Inferior parietal cortex (tissue), 1 donor: ENCODE results near the gene MORC1.

Experiments
- DNase-seq: peaks from one replicate; pipeline ENCODE4 v3.0.0-alpha.2; 2016; ENCODE audit errors: extremely low spot score

Gene MORC1

DNA sequence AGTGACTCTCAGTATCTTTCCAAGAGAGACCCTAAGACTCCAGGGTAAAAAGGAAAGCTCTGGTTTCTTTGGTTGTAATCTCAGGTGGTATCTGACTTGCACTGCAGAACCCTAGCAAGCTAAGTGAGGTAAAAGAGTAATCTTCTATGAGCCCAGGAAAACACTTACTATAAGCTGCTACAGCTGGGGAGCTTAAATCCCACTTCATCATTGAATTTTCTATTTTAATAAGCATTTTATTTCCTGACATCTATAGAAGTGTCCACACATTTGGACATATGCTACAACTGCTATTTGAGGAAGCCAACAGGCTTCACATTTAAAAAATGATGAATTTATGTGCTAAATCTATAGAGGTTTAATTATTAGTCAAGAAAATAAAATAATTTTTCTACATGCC lies 91.1 kb downstream of the MORC1 start:
- DNase-seq: no peak

DNA sequence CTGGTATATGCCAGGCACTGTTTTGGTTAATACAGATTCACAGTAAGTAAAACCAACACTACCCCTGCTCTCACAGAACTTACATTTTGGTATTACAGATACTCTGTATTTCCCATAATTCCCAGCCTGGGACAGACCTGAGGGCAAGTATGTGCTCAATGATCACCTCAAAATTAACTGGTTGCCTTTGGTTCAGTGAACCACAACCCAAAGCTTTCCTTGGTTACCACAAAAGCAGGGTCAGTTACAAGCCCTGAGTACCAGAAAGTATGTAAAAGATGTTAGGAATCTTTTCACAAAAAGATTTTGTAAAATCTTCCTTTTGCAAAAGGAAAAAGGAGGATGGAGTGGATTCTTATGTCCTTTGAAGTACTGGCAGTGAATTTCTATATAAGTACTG lies 92.0 kb downstream of the MORC1 start:
- no peak for DNase-seq

GRCh38 chr3:109023656-109024254 lies 94.2 kb downstream of the MORC1 start:
- peak; percentile 63 for DNase-seq

GRCh38 chr3:109023167-109023566 lies 94.8 kb downstream of the MORC1 start:
- no peak for DNase-seq

DNA sequence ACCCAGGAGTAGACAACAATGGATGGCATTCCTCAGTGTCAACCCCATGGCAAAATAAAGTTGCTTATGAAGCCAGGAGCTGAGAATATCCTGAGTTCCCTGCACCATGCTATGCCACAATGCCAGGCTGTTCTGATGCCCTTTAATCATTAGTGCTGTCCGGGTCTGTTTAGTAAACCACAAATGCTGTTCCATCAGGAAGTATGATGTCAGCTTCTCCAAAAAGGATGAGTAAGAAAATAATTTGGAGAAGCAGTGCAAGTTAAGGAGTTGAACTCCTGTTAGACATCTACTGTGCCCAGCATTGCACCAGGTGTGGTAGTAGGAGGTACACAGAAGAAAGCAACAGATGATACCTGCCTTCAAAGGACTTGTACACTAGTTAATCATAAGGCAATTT lies 96.4 kb downstream of the MORC1 start:
- DNase-seq: no peak

- DNase-seq: no peak
Observed at GRCh38 chr3:109018828-109019227, 99.1 kb downstream of the MORC1 start.

DNA sequence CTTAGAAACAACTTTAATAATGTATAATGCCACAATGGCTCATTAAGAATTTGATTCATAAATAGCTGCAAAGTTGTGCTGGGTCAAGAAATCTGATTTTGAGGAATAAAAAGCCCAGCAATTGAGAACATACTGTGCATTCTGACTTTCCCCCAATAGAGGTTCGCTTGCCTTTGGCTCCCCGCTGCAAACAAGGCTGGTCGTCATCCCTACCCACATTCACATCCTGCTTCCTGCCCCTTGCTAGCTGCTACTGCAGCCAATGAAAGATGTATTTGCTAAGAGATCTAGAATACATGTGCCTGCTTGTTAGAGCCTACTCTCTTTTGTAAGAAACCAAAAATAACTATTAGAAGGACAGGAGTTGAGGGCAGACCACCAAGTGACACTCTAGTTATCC lies 112.5 kb downstream of the MORC1 start:
- no peak for DNase-seq

- DNase-seq: no peak
Observed at GRCh38 chr3:108998436-108998835, 119.5 kb downstream of the MORC1 start.

- DNase-seq: no peak
Observed at GRCh38 chr3:108985844-108986243, 132.1 kb downstream of the MORC1 start.

- no peak for DNase-seq
Observed at GRCh38 chr3:108983051-108983450, 134.9 kb downstream of the MORC1 start.

DNA sequence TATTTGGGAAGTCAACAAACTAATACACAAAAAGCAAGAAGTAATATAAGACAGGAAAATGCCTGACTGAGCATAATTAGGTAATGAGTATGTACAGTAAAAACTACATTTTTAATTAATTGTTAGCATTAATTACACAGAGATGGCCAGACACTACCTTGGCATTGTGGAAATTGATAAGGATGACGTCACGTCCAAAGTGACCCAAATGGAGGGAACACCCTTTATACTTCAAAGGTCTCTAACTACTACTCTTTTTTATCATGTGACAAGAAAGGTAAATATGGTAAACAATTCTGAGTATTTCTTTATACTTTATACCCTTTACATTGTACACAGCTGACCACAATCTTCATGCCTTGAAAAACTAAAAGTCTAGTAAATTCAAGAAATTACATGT lies 141.9 kb downstream of the MORC1 start:
- no peak for DNase-seq

GRCh38 chr3:108973019-108973418 lies 144.9 kb downstream of the MORC1 start:
- DNase-seq: no peak

DNA sequence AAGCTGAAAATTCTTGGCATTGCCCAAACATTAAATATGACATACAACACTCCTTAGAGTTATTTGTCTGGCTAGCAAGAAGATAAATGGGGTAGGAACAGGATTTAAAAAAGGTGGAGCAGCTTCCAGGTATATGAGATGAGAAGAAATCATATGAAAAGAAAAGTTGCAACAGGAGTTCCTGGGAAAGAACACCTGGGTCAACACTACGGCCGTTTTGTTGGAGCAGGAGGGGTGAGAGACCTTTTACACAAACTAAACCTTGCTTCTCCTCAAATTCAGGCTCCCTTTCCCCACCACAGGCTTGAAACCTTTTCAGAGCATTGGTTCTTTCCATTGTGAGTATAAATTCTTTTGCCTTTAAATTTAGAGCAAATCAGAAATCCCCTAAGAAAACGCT lies 145.5 kb downstream of the MORC1 start:
- no peak for DNase-seq

DNA sequence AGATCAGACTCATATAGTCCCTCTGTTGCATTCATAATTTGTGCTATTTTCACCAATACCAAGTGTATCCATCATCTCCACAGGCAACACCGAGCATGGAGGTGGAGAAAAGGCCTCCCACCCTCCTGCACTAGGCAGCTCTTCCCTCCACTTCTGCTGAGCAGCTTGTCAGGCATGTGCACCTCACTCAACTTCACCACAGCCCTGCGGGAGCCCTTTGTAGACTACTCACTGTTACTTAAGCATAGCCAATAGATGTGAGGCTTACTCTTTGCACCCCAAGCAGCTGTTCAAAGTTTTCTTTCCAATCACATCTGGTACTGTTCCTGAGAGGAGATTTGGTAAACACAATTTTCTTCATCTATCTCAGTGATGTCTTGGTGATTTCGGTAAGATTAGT lies 147.4 kb downstream of the MORC1 start:
- DNase-seq: no peak

DNA sequence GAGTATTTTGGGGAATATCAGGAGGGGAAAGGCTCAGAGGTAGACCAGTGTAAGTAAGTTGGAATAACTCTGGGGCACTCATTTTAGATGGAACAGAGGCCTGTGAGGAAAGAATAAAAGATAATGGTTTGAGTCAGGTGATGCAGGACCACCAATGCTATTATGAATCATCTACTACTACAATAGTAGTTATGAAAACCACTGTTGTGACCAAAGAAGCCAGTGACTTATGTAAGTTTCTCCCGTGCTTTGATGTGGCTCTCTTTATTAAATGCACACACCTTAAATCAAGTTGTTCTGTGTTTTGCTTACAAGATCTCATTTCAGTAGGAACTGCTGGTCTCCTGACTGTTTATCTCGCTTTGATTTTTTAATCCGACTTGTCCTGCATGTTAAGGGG lies 151.2 kb downstream of the MORC1 start:
- DNase-seq: no peak

GRCh38 chr3:108959017-108959416 lies 158.9 kb downstream of the MORC1 start:
- DNase-seq: no peak

- DNase-seq: no peak
Observed at GRCh38 chr3:108953700-108954099, 164.2 kb downstream of the MORC1 start, which contains the start of gene GUCA1C. TSS of gene GUCA1C (minus strand) at chr3:108953879. CDS start at chr3:108953762, 117 bp downstream.

DNA sequence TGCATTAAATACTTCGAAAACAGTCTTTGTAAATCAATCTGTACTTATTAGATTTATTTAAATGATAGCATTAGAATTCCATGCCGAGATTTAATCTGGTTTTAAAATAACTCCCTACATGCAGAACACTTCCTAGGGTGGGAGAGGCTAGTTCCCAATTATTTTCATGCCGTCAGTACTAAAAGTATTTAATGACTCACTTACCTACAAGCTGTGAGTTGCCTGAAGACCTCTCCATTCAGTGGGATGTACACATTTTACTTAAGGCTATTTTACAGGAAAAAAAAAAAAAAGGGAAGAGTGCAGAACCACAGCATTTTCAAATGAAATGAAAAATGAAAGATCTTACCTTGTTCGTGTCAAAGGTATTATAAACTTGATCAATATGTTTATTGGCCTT lies 164.7 kb downstream of the MORC1 start:
- DNase-seq: no peak

DNA sequence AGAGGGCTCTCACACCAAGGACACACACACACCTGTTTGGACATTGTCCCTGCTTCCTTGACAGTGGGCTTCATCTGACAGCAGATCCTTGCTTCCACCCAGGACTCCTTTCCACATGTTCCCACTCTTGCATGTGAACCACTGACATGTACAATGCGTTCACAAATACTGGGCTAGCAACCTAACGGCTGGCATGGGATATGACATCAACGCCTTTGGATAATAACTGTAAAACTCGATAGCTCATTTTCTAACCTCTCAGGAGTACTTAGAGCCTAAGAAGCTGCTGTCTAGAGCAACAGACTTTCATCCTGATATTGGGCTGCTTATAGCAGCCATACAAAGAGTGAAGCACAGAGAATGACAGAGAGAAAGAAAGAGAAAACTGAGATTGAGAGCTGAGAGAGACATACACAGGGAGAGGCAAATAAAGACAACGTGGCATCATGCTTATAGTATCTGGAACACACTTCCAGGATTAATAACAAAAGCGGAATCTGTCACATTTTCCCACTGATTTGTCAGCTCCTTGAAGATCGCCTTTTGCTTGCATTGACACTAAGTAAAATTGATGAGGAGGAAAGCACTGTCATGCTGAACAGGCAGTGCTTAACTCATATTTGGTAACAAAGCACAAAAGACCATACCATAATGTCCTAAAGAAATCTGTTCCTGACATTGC lies 166.0 kb downstream of the MORC1 start:
- DNase-seq: no peak

DNA sequence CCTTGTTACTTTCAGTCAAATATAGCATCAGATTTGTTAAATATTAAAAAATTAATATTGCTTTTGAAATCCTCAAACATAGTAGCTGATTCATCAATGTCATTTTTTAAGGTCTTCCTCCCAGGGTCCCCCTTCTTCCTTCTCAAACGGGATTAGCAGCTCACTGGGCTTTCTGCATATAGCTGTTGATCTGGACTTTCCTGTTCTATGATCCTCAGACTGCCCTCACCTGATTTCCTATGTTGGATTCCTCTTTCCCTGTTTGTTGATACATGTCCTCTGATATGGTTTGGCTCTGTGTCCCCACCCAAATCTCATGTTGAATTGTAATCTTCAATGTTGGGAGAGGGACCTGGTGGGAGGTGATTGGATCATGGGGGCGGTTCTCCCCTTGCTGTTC lies 170.1 kb downstream of the MORC1 start:
- DNase-seq: no peak

GRCh38 chr3:108946292-108947285 lies 171.3 kb downstream of the MORC1 start:
- no peak for DNase-seq

- no peak for DNase-seq
Observed at GRCh38 chr3:108940568-108941263, 177.2 kb downstream of the MORC1 start.
